ENCODE results near the gene FAM43B.

DNA sequence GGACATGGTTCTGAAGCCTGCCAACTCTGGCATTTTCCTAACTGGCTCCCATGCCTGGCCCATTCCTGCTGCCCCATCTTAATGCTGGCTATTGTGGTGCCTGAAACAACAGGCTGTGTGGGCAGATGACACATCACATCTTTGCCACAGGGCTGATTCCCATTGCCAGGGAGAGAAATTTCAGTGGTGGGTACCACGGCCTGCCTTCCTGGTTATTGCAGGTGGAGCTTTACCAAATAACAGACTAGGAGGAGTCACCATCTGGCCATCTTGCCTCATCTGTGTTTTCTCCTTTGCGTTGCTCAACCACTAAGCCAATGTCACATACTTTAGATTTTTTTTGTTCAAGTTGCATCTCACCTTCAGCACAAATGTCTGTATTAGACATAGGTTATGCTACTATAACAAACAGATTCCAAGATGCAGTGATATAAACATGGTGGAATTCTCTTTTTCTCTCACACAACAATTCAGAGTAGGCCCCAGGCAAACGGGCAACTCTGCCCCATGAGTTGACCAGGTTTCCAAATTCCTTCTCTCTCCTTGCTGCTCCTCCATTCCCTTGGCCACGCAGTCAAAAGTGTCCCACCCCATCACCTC, 50.6 kb downstream of the FAM43B start:
- TF ChIP-seq ZNF274 (IDR thresholded peaks at IDR 0.05; ENCODE audit: low read depth, low read length), result no peak
- no peak for TF ChIP-seq SUZ12 (IDR thresholded peaks at IDR 0.05; ENCODE audit: extremely low read depth, insufficient read depth, insufficient read length)

Data from NT2/D1 (cell line).